ENCODE measurements around the gene APOB. TPM values are rescaled to one million over a fixed set of nuclear protein-coding genes. Genes with fewer than 3 reads are reported as not detected.

Gene APOB
- total and polyA plus RNA-seq, 2 of the 13 experiments (the other 11 are each of a cell fraction or from before 2014, with no cell fraction given): 1,569 to 2,515 TPM

GRCh38 chr2:21035974-21036707, 7.7 kb downstream of the APOB start (continued):
- TF ChIP-seq CEBPZ (IDR thresholded peaks at IDR 0.05; ENCODE audit: low read length) (no peak), RFX5 (IDR thresholded peaks at IDR 0.05; ENCODE audit: low read depth, low read length) (no peak), ZSCAN20 (CRISPR knock-in tag; IDR thresholded peaks at IDR 0.05; ENCODE audit: borderline replicate concordance) (no peak), MAFK (conservative IDR thresholded peaks at IDR 0.05 in 1 of 2, IDR thresholded peaks at IDR 0.05 in 1 of 2; ENCODE audit: low read length in 2 of 2) (no peak), NR2F1 (CRISPR knock-in tag; IDR thresholded peaks at IDR 0.05) (no peak), HOXA7 (CRISPR knock-in tag; IDR thresholded peaks at IDR 0.05) (0 out of 2 replicates have a peak, but pooled peaks have one; percentile 66), SIX1 (CRISPR knock-in tag; IDR thresholded peaks at IDR 0.05; ENCODE audit: borderline replicate concordance) (no peak), ZBTB20 (CRISPR knock-in tag; IDR thresholded peaks at IDR 0.05; ENCODE audit: borderline replicate concordance, low read depth) (0 out of 2 replicates have a peak, but pooled peaks have one; percentile 27), MTA1 (CRISPR knock-in tag; IDR thresholded peaks at IDR 0.05; ENCODE audit: borderline replicate concordance) (no peak), NAIF1 (CRISPR knock-in tag; IDR thresholded peaks at IDR 0.05; ENCODE audit: borderline replicate concordance) (no peak), NCOR1 (IDR thresholded peaks at IDR 0.05; ENCODE audit: borderline replicate concordance, low read length) (0 out of 2 replicates have a peak, but pooled peaks have one; percentile 47), TFE3 (CRISPR knock-in tag; IDR thresholded peaks at IDR 0.05) (no peak), ZNF850 (CRISPR knock-in tag; conservative IDR thresholded peaks at IDR 0.05) (no peak), RXRB (CRISPR knock-in tag; IDR thresholded peaks at IDR 0.05; ENCODE audit: borderline replicate concordance) (no peak), ZNF629 (CRISPR knock-in tag; conservative IDR thresholded peaks at IDR 0.05) (0 out of 2 replicates have a peak, but pooled peaks have one; percentile 27)
- TF ChIP-seq, protein P1, sequence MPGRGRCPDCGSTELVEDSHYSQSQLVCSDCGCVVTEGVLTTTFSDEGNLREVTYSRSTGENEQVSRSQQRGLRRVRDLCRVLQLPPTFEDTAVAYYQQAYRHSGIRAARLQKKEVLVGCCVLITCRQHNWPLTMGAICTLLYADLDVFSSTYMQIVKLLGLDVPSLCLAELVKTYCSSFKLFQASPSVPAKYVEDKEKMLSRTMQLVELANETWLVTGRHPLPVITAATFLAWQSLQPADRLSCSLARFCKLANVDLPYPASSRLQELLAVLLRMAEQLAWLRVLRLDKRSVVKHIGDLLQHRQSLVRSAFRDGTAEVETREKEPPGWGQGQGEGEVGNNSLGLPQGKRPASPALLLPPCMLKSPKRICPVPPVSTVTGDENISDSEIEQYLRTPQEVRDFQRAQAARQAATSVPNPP (CRISPR knock-in tag; IDR thresholded peaks at IDR 0.05): peak; percentile 40; the same call in 1 of the 2 replicates
- TF ChIP-seq, protein P2, sequence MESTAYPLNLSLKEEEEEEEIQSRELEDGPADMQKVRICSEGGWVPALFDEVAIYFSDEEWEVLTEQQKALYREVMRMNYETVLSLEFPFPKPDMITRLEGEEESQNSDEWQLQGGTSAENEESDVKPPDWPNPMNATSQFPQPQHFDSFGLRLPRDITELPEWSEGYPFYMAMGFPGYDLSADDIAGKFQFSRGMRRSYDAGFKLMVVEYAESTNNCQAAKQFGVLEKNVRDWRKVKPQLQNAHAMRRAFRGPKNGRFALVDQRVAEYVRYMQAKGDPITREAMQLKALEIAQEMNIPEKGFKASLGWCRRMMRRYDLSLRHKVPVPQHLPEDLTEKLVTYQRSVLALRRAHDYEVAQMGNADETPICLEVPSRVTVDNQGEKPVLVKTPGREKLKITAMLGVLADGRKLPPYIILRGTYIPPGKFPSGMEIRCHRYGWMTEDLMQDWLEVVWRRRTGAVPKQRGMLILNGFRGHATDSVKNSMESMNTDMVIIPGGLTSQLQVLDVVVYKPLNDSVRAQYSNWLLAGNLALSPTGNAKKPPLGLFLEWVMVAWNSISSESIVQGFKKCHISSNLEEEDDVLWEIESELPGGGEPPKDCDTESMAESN (CRISPR knock-in tag; conservative IDR thresholded peaks at IDR 0.05): peak; percentile 97; the same call in 1 of the 2 replicates
- TF ChIP-seq, protein P3, sequence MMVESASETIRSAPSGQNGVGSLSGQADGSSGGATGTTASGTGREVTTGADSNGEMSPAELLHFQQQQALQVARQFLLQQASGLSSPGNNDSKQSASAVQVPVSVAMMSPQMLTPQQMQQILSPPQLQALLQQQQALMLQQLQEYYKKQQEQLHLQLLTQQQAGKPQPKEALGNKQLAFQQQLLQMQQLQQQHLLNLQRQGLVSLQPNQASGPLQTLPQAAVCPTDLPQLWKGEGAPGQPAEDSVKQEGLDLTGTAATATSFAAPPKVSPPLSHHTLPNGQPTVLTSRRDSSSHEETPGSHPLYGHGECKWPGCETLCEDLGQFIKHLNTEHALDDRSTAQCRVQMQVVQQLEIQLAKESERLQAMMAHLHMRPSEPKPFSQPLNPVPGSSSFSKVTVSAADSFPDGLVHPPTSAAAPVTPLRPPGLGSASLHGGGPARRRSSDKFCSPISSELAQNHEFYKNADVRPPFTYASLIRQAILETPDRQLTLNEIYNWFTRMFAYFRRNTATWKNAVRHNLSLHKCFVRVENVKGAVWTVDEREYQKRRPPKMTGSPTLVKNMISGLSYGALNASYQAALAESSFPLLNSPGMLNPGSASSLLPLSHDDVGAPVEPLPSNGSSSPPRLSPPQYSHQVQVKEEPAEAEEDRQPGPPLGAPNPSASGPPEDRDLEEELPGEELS (CRISPR knock-in tag; IDR thresholded peaks at IDR 0.05): peak; percentile 35; the same call in 1 of the 2 replicates

Measured in HepG2 (cell line).